Measurements from ENCODE around the gene RANBP17.
"Not testable (repeated sequence)": the region's sequence is repeated elsewhere in the genome, so short reads cannot be mapped to it uniquely, and the experiment has no call there.

RANBP17 gene

DNA sequence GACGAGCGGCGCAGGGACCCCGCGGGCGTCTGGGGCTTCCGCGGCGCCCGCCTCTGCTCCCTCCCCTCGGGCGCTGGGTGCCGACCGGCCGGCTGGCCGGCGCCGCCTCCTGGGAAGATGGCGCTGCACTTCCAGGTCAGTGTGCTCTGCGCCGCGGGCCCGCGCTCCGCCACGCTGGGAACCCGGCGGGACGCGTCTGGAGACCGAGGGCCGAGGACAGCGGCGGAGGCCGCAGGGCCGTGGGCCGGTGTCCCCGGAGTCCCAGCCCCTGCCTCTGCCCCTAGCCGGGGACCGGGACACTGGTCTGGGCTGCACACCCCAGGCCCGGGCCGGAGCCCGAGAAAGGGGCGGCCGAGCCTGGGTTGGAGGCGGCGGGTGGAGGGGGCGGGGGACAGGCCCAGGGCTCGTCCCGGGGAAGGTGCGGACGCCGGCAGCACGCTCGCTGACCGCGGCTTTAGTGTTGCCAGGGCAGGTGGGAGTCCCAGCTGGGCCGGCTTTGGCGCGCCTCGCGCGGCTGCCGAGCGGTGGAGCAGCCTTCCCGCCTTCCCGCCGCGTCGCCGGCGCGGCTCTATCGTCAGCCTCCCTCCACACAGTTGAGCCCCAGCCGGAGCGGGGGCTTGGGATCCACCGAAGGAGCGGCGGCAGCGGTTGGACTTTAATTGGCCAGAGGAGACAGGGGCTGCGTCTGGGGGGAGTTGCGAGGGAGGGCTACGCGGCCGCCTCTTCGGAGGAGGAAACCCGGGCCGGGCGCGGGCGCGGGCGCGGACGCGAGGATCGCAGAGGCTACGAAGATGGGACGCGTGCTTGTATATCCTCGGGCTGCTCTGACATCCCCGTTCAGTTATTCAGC is at the start of gene RANBP17:
Gene RANBP17 (plus strand): TSS at position 102 of the 850 bp plus-strand sequence.
- H3K4me3 Mint-ChIP-seq = no peak within 1 kb of the TSS
- no peaks in the 10 kb centered on the region for H3K4me1 Mint-ChIP-seq (ENCODE audit: low read depth)
- H3K9me3 Mint-ChIP-seq = peaks cover 29% of the 10 kb centered on the region
- H3K36me3 Mint-ChIP-seq (ENCODE audit: low read depth) = peaks cover 9% of the 10 kb centered on the region
- peaks cover 29% of the 10 kb centered on the region for H3K27me3 Mint-ChIP-seq (ENCODE audit: low read depth)
- no peak within 1 kb of the TSS for H3K27ac Mint-ChIP-seq
- no peak for DNase-seq (ENCODE audit: low spot score)

- DNase-seq (ENCODE audit: low spot score) = no peak
- H3K4me3 Mint-ChIP-seq = no peak overlapping the region
- no peaks in the 10 kb centered on the region for H3K36me3 Mint-ChIP-seq (ENCODE audit: low read depth)
- H3K4me1 Mint-ChIP-seq (ENCODE audit: low read depth) = no peaks in the 10 kb centered on the region
- no peaks in the 10 kb centered on the region for H3K27me3 Mint-ChIP-seq (ENCODE audit: low read depth)
- no peaks in the 10 kb centered on the region for H3K9me3 Mint-ChIP-seq
- H3K27ac Mint-ChIP-seq = no peak overlapping the region
These were observed 48.6 kb upstream of the RANBP17 start for GRCh38 chr5:170813231-170813630.

- H3K9me3 Mint-ChIP-seq = no peaks in the 10 kb centered on the region
- no peak overlapping the region for H3K27ac Mint-ChIP-seq
- no peak overlapping the region for H3K4me3 Mint-ChIP-seq
- H3K4me1 Mint-ChIP-seq (ENCODE audit: low read depth) = no peaks in the 10 kb centered on the region
- H3K36me3 Mint-ChIP-seq (ENCODE audit: low read depth) = no peaks in the 10 kb centered on the region
- DNase-seq (ENCODE audit: low spot score) = no peak
- H3K27me3 Mint-ChIP-seq (ENCODE audit: low read depth) = no peaks in the 10 kb centered on the region
These were observed 44.6 kb upstream of the RANBP17 start for GRCh38 chr5:170817195-170817594.

DNA sequence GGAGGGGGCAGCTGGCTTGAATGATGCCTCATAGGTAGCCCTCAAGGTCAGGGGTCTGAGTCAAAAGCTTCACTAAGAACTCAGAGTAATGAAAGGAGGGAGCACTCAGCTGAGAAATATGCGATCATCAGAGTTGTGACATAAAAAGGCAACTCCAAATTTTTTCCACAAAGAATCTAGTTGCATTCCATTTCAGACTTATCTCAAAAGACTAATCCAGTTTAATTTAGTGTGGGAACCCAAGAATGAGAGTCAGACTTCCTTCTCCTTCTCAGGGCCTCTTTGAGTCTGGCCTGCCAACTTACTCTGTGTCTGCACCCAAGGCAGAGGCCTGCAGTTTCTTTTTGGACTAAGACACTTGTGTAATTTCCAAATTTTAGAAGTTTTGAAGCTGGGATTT is 43.6 kb upstream of the RANBP17 start:
- Mint-ChIP-seq H3K27ac (no peak overlapping the region), H3K36me3 (ENCODE audit: low read depth) (no peaks in the 10 kb centered on the region), H3K9me3 (no peaks in the 10 kb centered on the region), H3K4me3 (no peak overlapping the region), H3K4me1 (ENCODE audit: low read depth) (no peaks in the 10 kb centered on the region), H3K27me3 (ENCODE audit: low read depth) (no peaks in the 10 kb centered on the region)
- no peak for DNase-seq (ENCODE audit: low spot score)

- Mint-ChIP-seq H3K4me3 (no peak overlapping the region), H3K27me3 (ENCODE audit: low read depth) (no peaks in the 10 kb centered on the region), H3K36me3 (ENCODE audit: low read depth) (no peaks in the 10 kb centered on the region), H3K9me3 (no peaks in the 10 kb centered on the region), H3K27ac (no peak overlapping the region), H3K4me1 (ENCODE audit: low read depth) (no peaks in the 10 kb centered on the region)
- DNase-seq (ENCODE audit: low spot score) = no peak
These were observed 42.0 kb upstream of the RANBP17 start for GRCh38 chr5:170819824-170820223.

GRCh38 chr5:170821257-170821800 is 40.5 kb upstream of the RANBP17 start:
- DNase-seq (ENCODE audit: low spot score) = no peak
- H3K27ac Mint-ChIP-seq = no peak overlapping the region
- H3K27me3 Mint-ChIP-seq (ENCODE audit: low read depth) = no peaks in the 10 kb centered on the region
- no peak overlapping the region for H3K4me3 Mint-ChIP-seq
- H3K4me1 Mint-ChIP-seq (ENCODE audit: low read depth) = no peaks in the 10 kb centered on the region
- no peaks in the 10 kb centered on the region for H3K36me3 Mint-ChIP-seq (ENCODE audit: low read depth)
- H3K9me3 Mint-ChIP-seq = no peaks in the 10 kb centered on the region

DNA sequence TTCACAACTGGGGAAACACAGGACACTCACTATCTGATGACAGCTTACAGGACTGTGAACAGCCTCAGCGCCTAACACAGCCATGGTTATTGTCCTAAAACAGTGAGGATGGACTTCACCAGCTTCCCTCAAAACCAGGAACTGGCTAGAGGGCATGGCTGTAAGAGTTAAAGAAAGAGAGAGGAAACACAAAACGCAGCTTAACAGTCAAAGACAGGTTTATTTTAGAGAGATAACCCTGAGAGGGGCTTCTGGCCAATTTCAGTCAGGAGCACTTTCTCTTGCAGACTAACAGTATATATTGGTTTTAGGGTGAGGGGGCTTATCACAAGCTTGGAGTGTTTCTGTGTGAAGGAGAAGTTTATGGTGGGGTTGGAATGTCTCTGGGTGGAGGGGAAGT is 35.7 kb upstream of the RANBP17 start:
- Mint-ChIP-seq H3K27ac (no peak overlapping the region), H3K4me3 (no peak overlapping the region)

DNA sequence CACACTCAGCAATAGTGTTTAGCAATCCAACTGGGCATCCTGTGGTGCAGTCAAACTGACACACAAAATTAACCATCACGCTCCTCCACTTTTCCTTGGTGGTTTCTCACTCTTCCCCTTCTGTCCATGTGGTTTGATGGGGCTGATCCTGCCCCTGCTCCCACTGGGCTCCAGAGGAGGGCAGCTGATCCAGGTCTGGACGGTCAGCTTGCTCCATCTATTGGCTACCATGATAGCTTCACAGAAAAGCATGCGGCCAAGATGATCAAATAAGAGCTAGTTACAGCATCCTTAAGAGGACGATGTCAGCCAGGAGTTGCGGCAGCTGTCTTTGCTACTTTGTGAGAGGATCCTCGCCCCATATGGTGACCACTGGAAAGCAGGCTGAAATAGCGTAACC is 29.6 kb upstream of the RANBP17 start:
- Mint-ChIP-seq H3K27me3 (ENCODE audit: low read depth) (no peaks in the 10 kb centered on the region), H3K9me3 (peaks cover 11% of the 10 kb centered on the region), H3K4me3 (no peak overlapping the region), H3K36me3 (ENCODE audit: low read depth) (no peaks in the 10 kb centered on the region), H3K27ac (no peak overlapping the region), H3K4me1 (ENCODE audit: low read depth) (no peaks in the 10 kb centered on the region)
- DNase-seq (ENCODE audit: low spot score) = no peak

More for the DNA sequence above, 35.7 kb upstream of the RANBP17 start:
- no peaks in the 10 kb centered on the region for H3K27me3 Mint-ChIP-seq (ENCODE audit: low read depth)
- no peaks in the 10 kb centered on the region for H3K4me1 Mint-ChIP-seq (ENCODE audit: low read depth)
- no peaks in the 10 kb centered on the region for H3K9me3 Mint-ChIP-seq
- no peak for DNase-seq (ENCODE audit: low spot score)
- H3K36me3 Mint-ChIP-seq (ENCODE audit: low read depth) = no peaks in the 10 kb centered on the region

GRCh38 chr5:170833981-170834380 is 27.8 kb upstream of the RANBP17 start:
- H3K4me1 Mint-ChIP-seq (ENCODE audit: low read depth); DNase-seq (ENCODE audit: low spot score); H3K27ac Mint-ChIP-seq; H3K27me3 Mint-ChIP-seq (ENCODE audit: low read depth); H3K36me3 Mint-ChIP-seq (ENCODE audit: low read depth); H3K4me3 Mint-ChIP-seq: not testable (repeated sequence)
- H3K9me3 Mint-ChIP-seq = peaks cover 11% of the 10 kb centered on the region

DNA sequence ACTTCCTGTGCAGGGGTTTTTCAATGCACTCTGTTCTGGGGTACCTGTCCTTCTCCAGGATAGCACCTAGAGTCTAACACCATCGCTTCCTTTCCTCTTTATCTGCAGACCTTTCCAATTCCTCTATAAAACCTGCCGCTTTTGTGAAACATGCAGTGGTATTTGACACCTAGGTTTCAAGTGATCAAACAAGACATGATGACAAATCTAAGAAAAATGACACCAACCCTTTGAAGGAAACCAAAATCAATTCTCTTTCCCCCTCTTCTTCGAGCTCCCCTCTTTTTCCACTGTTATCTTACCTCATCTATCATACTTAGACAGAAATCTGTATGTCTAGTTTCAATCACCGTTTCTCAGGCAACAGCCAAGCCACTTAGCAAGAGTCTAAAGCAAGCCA is 25.6 kb upstream of the RANBP17 start:
- no peaks in the 10 kb centered on the region for H3K4me1 Mint-ChIP-seq (ENCODE audit: low read depth)
- no peaks in the 10 kb centered on the region for H3K36me3 Mint-ChIP-seq (ENCODE audit: low read depth)

DNA sequence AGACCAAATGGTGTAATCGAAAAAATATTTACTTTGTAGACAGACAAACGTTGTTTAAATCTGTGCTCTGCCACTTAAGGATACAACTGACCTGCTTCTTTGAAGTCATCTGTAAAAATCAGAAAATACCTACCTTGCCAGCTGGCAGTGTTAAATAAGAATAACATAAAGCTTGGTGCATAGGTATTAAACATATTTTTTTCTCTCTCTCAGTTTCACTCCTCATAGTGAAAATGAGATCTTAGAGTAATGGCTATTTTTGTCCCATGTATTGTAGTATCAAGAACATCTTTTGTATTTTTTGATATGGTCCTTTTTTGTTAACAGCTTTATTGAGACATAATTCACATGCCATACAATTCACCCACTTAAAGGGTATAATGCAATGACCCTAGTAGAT is 17.9 kb upstream of the RANBP17 start:
- H3K27me3 Mint-ChIP-seq (ENCODE audit: low read depth) = no peaks in the 10 kb centered on the region
- DNase-seq (ENCODE audit: low spot score) = no peak
- no peak overlapping the region for H3K4me3 Mint-ChIP-seq
- H3K36me3 Mint-ChIP-seq (ENCODE audit: low read depth) = no peaks in the 10 kb centered on the region
- no peaks in the 10 kb centered on the region for H3K9me3 Mint-ChIP-seq
- no peaks in the 10 kb centered on the region for H3K4me1 Mint-ChIP-seq (ENCODE audit: low read depth)
- H3K27ac Mint-ChIP-seq = no peak overlapping the region

More for the DNA sequence above, 25.6 kb upstream of the RANBP17 start:
- H3K9me3 Mint-ChIP-seq = peaks cover 11% of the 10 kb centered on the region
- H3K27me3 Mint-ChIP-seq (ENCODE audit: low read depth) = no peaks in the 10 kb centered on the region
- H3K27ac Mint-ChIP-seq = no peak overlapping the region
- DNase-seq (ENCODE audit: low spot score) = no peak
- H3K4me3 Mint-ChIP-seq = no peak overlapping the region

- Mint-ChIP-seq H3K4me1 (ENCODE audit: low read depth) (no peaks in the 10 kb centered on the region), H3K36me3 (ENCODE audit: low read depth) (no peaks in the 10 kb centered on the region), H3K27me3 (ENCODE audit: low read depth) (no peaks in the 10 kb centered on the region), H3K27ac (no peak overlapping the region), H3K9me3 (no peaks in the 10 kb centered on the region), H3K4me3 (no peak overlapping the region)
- DNase-seq (ENCODE audit: low spot score) = no peak
These were observed 17.2 kb upstream of the RANBP17 start for GRCh38 chr5:170844651-170845050.

- Mint-ChIP-seq H3K36me3 (ENCODE audit: low read depth) (no peaks in the 10 kb centered on the region), H3K27ac (no peak overlapping the region), H3K27me3 (ENCODE audit: low read depth) (no peaks in the 10 kb centered on the region), H3K9me3 (no peaks in the 10 kb centered on the region), H3K4me3 (no peak overlapping the region), H3K4me1 (ENCODE audit: low read depth) (no peaks in the 10 kb centered on the region)
- no peak for DNase-seq (ENCODE audit: low spot score)
These were observed 15.4 kb upstream of the RANBP17 start for GRCh38 chr5:170846416-170846815.

GRCh38 chr5:170846846-170847245 is 15.0 kb upstream of the RANBP17 start:
- no peak for DNase-seq (ENCODE audit: low spot score)
- no peaks in the 10 kb centered on the region for H3K27me3 Mint-ChIP-seq (ENCODE audit: low read depth)
- H3K9me3 Mint-ChIP-seq = no peaks in the 10 kb centered on the region
- no peaks in the 10 kb centered on the region for H3K4me1 Mint-ChIP-seq (ENCODE audit: low read depth)
- no peak overlapping the region for H3K4me3 Mint-ChIP-seq
- H3K36me3 Mint-ChIP-seq (ENCODE audit: low read depth) = no peaks in the 10 kb centered on the region
- H3K27ac Mint-ChIP-seq = no peak overlapping the region

DNA sequence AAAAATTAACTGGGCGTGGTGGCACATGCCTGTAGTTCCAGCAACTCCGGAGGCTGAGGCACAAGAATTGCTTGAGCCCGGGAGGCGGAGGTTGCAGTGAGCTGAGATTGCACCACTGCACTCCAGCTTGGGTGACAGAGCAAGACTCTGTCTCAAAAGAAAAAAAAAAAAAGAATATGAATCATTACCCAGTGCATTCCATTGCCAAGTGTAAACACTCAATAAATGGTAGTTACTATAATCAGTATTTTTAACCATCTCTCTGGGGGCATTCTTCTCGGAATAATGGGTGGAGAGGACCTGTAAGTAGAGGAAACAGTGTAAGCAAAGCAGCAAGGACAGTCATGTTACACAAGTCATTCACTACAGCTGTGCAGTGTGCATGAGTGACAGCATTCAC is 13.8 kb upstream of the RANBP17 start:
- Mint-ChIP-seq H3K27me3 (ENCODE audit: low read depth) (no peaks in the 10 kb centered on the region), H3K27ac (no peak overlapping the region), H3K4me1 (ENCODE audit: low read depth) (no peaks in the 10 kb centered on the region), H3K36me3 (ENCODE audit: low read depth) (no peaks in the 10 kb centered on the region), H3K4me3 (no peak overlapping the region), H3K9me3 (no peaks in the 10 kb centered on the region)
- DNase-seq (ENCODE audit: low spot score) = no peak
